ENCODE results near the gene PTGR3.

Gene PTGR3

GRCh38 chr18:75212751-75213090 lies 3.8 kb upstream of the PTGR3 start:
- DNase-seq (ENCODE audit: low spot score): no peak
- no peak for TF ChIP-seq CTCF (conservative IDR thresholded peaks at IDR 0.05; ENCODE audit: low read depth)
- ChIA-PET POLR2A (ENCODE audit: low non-redundant PET) (no interaction called here), CTCF (interaction anchor here (0.6 kb wide), 1 partner anchor 560 kb away, joined by 3 read pairs; no protein-coding TSS in a partner anchor)
- peak overlapping the region; percentile 81 for H3K27ac ChIP-seq

GRCh38 chr18:75211953-75212750 lies 3.2 kb upstream of the PTGR3 start:
- DNase-seq (ENCODE audit: low spot score): no peak
- no peak for TF ChIP-seq CTCF (conservative IDR thresholded peaks at IDR 0.05; ENCODE audit: low read depth)
- ChIA-PET POLR2A (ENCODE audit: low non-redundant PET) (no interaction called here), CTCF (interaction anchor here (0.6 kb wide), 2 partner anchors 559 to 1504 kb away, joined by 3 read pairs; no protein-coding TSS in a partner anchor)
- peak overlapping the region; percentile 81 for H3K27ac ChIP-seq

GRCh38 chr18:75211626-75211952 lies 2.6 kb upstream of the PTGR3 start:
- H3K27ac ChIP-seq: peak overlapping the region; percentile 81
- ChIA-PET POLR2A (ENCODE audit: low non-redundant PET) (no interaction called here), CTCF (interaction anchor here (0.6 kb wide), 1 partner anchor 1504 kb away, joined by 3 read pairs; no protein-coding TSS in a partner anchor)
- TF ChIP-seq CTCF (conservative IDR thresholded peaks at IDR 0.05; ENCODE audit: low read depth): no peak
- no peak for DNase-seq (ENCODE audit: low spot score)

GRCh38 chr18:75211002-75211621 lies 2.2 kb upstream of the PTGR3 start:
- DNase-seq (ENCODE audit: low spot score): no peak
- no peak for TF ChIP-seq CTCF (conservative IDR thresholded peaks at IDR 0.05; ENCODE audit: low read depth)
- ChIA-PET CTCF (interaction anchor here (0.6 to 0.7 kb wide), 2 partner anchors 323 to 1505 kb away, joined by 3 to 4 read pairs; no protein-coding TSS in a partner anchor), POLR2A (ENCODE audit: low non-redundant PET) (no interaction called here)
- peak overlapping the region; percentile 81 for H3K27ac ChIP-seq

GRCh38 chr18:75210274-75211001 lies 1.5 kb upstream of the PTGR3 start, which contains the start of gene TSHZ1:
Gene TSHZ1, plus strand, starts transcription at chr18:75210797. Its CDS starts 1,080 bp downstream, at chr18:75211877.
- TF ChIP-seq CTCF (conservative IDR thresholded peaks at IDR 0.05; ENCODE audit: low read depth): no peak
- H3K27ac ChIP-seq: peak within 1 kb of the TSS; percentile 100
- DNase-seq (ENCODE audit: low spot score): peak; percentile 81
- ChIA-PET CTCF (interaction anchor here (0.6 to 0.7 kb wide), 2 partner anchors 324 to 947 kb away, joined by 4 read pairs; no protein-coding TSS in a partner anchor), POLR2A (ENCODE audit: low non-redundant PET) (interaction anchor here (0.6 kb wide), 1 partner anchor 385 kb away, joined by 6 read pairs; no protein-coding TSS in a partner anchor)

DNA sequence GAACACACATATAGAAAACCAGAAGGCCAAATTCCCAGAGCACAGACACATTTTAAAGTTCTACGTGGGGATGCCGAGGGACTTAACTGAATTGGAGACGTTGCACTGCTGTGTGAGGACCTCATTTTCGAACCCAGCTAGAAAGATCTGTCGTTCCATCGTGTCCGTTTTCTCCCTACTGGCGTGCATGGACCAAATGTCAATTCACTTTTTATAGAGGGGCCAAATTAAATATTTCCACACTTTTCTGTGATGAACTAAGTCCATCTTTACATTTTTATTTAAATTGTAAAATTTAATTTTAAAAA lies 966 bp upstream of the PTGR3 start:
- DNase-seq (ENCODE audit: low spot score): no peak
- ChIA-PET CTCF (no interaction called here), POLR2A (ENCODE audit: low non-redundant PET) (no interaction called here)
- H3K27ac ChIP-seq: peak overlapping the region; percentile 100
- TF ChIP-seq CTCF (conservative IDR thresholded peaks at IDR 0.05; ENCODE audit: low read depth): no peak

Measured in RWPE1 (cell line).